IMR-90 (cell line): ENCODE data around the gene MAN1C1. TPM values are rescaled to one million over a fixed set of nuclear protein-coding genes. Genes with fewer than 3 reads are reported as not detected.

Source experiments
- ATAC-seq: fragments of 200-7000 bp; cut with Tn5 transposase; 2 replicates; pipeline ENCODE4 v1.9.1; 2020; ENCODE audit warnings: low read depth, mild to moderate bottlenecking, moderate library complexity
- BruUV-seq: library from RNA; stranded (reverse); fragments of 400-500 nt; replicated peaks from 2 replicates; lab custom pipeline; 2021; lab: Mats Ljungman, UMichigan
- CTCF ChIA-PET: fragments of 300-600 bp; formaldehyde crosslinking; extraction: SDS; loops from one replicate; lab custom pipeline; 2021; ENCODE audit warnings: antibody characterized with exemption; lab: Yijun Ruan, JAX
- POLR2A ChIA-PET: fragments of 300-600 bp; sonication (Branson Sonifier 250); formaldehyde crosslinking; loops from one replicate; lab custom pipeline; 2022; ENCODE audit warnings: antibody characterized with exemption; ENCODE audit not compliant: unreplicated experiment; lab: Charles Lee
- DNase-seq: peaks from one replicate; pipeline ENCODE4 v3.0.0; 2013
- H2AFZ ChIP-seq: replicated peaks from 2 replicates; pipeline ENCODE3; 2013; ENCODE audit warnings: low read length, mild to moderate bottlenecking; ENCODE audit not compliant: poor library complexity
- H2AK5ac ChIP-seq: 2 replicates; pipeline ENCODE4 v1.6.1; 2013; ENCODE audit warnings: low read depth, low read length, inconsistent platforms
- H2AK9ac ChIP-seq: replicated peaks from 2 replicates; pipeline ENCODE3; 2013; ENCODE audit warnings: mild to moderate bottlenecking, low read depth, low read length, moderate library complexity; ENCODE audit not compliant: poor library complexity
- H2BK120ac ChIP-seq: 2 replicates; pipeline ENCODE4 v1.6.1; 2013; ENCODE audit warnings: low read depth, low read length, inconsistent platforms
- H2BK15ac ChIP-seq: 3 replicates; pipeline ENCODE4 v1.6.1; 2013; ENCODE audit warnings: low read depth, low read length, inconsistent platforms
- H2BK20ac ChIP-seq: 2 replicates; pipeline ENCODE4 v1.6.1; 2013; ENCODE audit warnings: low read depth, mild to moderate bottlenecking, inconsistent platforms, low read length, moderate library complexity
- H2BK5ac ChIP-seq: 2 replicates; pipeline ENCODE4 v1.6.1; 2013; ENCODE audit warnings: mild to moderate bottlenecking, low read depth, low read length, inconsistent platforms; ENCODE audit not compliant: poor library complexity, severe bottlenecking
- H3K14ac ChIP-seq: replicated peaks from 2 replicates; pipeline ENCODE4 v1.6.1; 2013; ENCODE audit warnings: low read depth, low read length, inconsistent platforms
- H3K18ac ChIP-seq: 2 replicates; pipeline ENCODE4 v1.6.1; 2013; ENCODE audit warnings: low read depth, low read length, control low read depth
- H3K23ac ChIP-seq: 2 replicates; pipeline ENCODE4 v1.6.1; 2013; ENCODE audit warnings: low read depth, low read length, inconsistent platforms
- H3K27ac ChIP-seq: 2 replicates; pipeline ENCODE4 v1.5.1; 2013; ENCODE audit warnings: mild to moderate bottlenecking, control low read depth, low read length; ENCODE audit not compliant: insufficient read depth
- H3K27me3 ChIP-seq: 2 replicates; pipeline ENCODE4 v1.6.1; 2013; ENCODE audit warnings: low read length; ENCODE audit not compliant: control insufficient read depth, insufficient read depth
- H3K36me3 ChIP-seq: 2 replicates; pipeline ENCODE4 v1.6.1; 2013; ENCODE audit warnings: low read length, mixed read lengths; ENCODE audit not compliant: control insufficient read depth, insufficient read depth
- H3K4ac ChIP-seq: 2 replicates; pipeline ENCODE4 v1.6.1; 2013; ENCODE audit warnings: low read depth, low read length, inconsistent platforms
- H3K4me1 ChIP-seq: 2 replicates; pipeline ENCODE4 v1.6.1; 2013; ENCODE audit warnings: low read length, mixed read lengths; ENCODE audit not compliant: control insufficient read depth, insufficient read depth
- H3K4me2 ChIP-seq: 2 replicates; pipeline ENCODE4 v1.6.1; 2013; ENCODE audit warnings: low read depth, mild to moderate bottlenecking, control low read depth, low read length, moderate library complexity
- H3K4me3 ChIP-seq: 2 replicates; pipeline ENCODE4 v1.5.1; 2013; ENCODE audit warnings: low read depth, mild to moderate bottlenecking, control low read depth, low read length, moderate library complexity; ENCODE audit not compliant: insufficient read depth
- H3K56ac ChIP-seq: 2 replicates; pipeline ENCODE4 v1.6.1; 2013; ENCODE audit warnings: low read length, inconsistent platforms; ENCODE audit not compliant: insufficient read depth; ENCODE audit errors: extremely low read depth
- H3K79me1 ChIP-seq, 2 experiments: 2 replicates each; pipeline ENCODE4 v1.6.1; 2013; ENCODE audit warnings: low read length in 2 of 2, inconsistent platforms in 1 of 2, low read depth in 1 of 2
- H3K9ac ChIP-seq: 2 replicates; pipeline ENCODE4 v1.6.1; 2013; ENCODE audit warnings: low read depth, low read length, control low read depth
- H3K9me1 ChIP-seq: 2 replicates; pipeline ENCODE4 v1.6.1; 2013; ENCODE audit warnings: low read length, inconsistent platforms; ENCODE audit not compliant: insufficient read depth
- H3K9me3 ChIP-seq: 2 replicates; pipeline ENCODE4 v1.6.1; 2013; ENCODE audit warnings: low read length; ENCODE audit not compliant: control insufficient read depth, insufficient read depth
- H4K20me1 ChIP-seq: 2 replicates; pipeline ENCODE4 v1.6.1; 2013; ENCODE audit warnings: low read length, inconsistent platforms; ENCODE audit not compliant: insufficient read depth
- H4K5ac ChIP-seq: 2 replicates; pipeline ENCODE4 v1.6.1; 2013; ENCODE audit warnings: mild to moderate bottlenecking, low read depth, low read length, control low read depth
- H4K8ac ChIP-seq, 2 experiments: 2 replicates each; pipeline ENCODE4 v1.6.1; 2013; ENCODE audit warnings: low read depth in 2 of 2, low read length in 2 of 2, control low read depth in 1 of 2, inconsistent platforms in 1 of 2
- H4K91ac ChIP-seq: 2 replicates; pipeline ENCODE4 v1.6.1; 2013; ENCODE audit warnings: low read depth, low read length, inconsistent platforms; ENCODE audit not compliant: insufficient read depth
- MAFK ChIP-seq: IDR thresholded peaks from 2 replicates; pipeline ENCODE4 v1.6.1; 2012; ENCODE audit warnings: low read depth, low read length, improper control_type of control experiment
- MXI1 ChIP-seq: IDR thresholded peaks from 2 replicates; pipeline ENCODE4 v1.6.1; 2012; ENCODE audit warnings: low read depth, mild to moderate bottlenecking, low read length, moderate library complexity, borderline replicate concordance
- WGBS, 2 experiments: methylation state at CpG; one replicate each; pipeline versions ENCODE4 v1.1.5 to v1.1.7; 2013; ENCODE audit warnings: missing lambda C conversion rate in 2 of 2; ENCODE audit not compliant: insufficient read length in 1 of 2; ENCODE audit errors: extremely low coverage in 2 of 2; 5-methylcytosine and 5-hydroxymethylcytosine counted together
- dilution Hi-C: fragments of 300-500 bp; cut with HindIII; formaldehyde crosslinking; loops from one replicate; pipeline ENCODE4 v1.14.3; 2018; ENCODE audit warnings: low sequenced_read_pairs; ENCODE audit not compliant: unreplicated experiment
- in situ Hi-C: fragments of 300-500 bp; cut with MboI; formaldehyde crosslinking; loops from 3 replicates; pipeline ENCODE4 v1.14.3; 2019; ENCODE audit warnings: low sequenced_read_pairs, inconsistent platforms, mixed read lengths
- intact Hi-C: fragments of 100-400 bp; cut with micrococcal nuclease; formaldehyde crosslinking; loops from 2 replicates; pipeline ENCODE4 v1.10.0; 2022
- polyA plus RNA-seq, 3 experiments: library from polyadenylated mRNA; depleted of rRNA; stranded (reverse); fragments of >200 nt; gene quantifications; 2 replicates each; pipeline ENCODE4 v1.2.3, GENCODE V29; 2012; ENCODE audit warnings: low replicate concordance in 1 of 3
- total RNA-seq: library from RNA; depleted of rRNA; stranded (reverse); fragments of >200 nt; gene quantifications from 2 replicates; pipeline ENCODE4 v1.2.3, GENCODE V29; 2012

Gene MAN1C1
- total and polyA plus RNA-seq, 2 of the 4 experiments (the other 2 are of a cell fraction): 3.2 to 11.3 TPM

- H2BK20ac ChIP-seq: peak overlapping the region; percentile 86
- peak overlapping the region; percentile 73 for H3K14ac ChIP-seq
- H3K23ac ChIP-seq: peak overlapping the region; percentile 67
- H4K91ac ChIP-seq: peak overlapping the region; percentile 82
- H2BK120ac ChIP-seq: peak overlapping the region; percentile 79
- peaks cover 0 to 39% of the 10 kb centered on the region in 2 experiments; a peak in 2 of 4 replicates for H3K79me1 ChIP-seq
- TF ChIP-seq MXI1 (no peak), MAFK (peak; percentile 60)
- peaks cover 49% of the 10 kb centered on the region for H3K4me1 ChIP-seq
- H2AFZ ChIP-seq: peak overlapping the region; percentile 19
- no peak overlapping the region for H2AK9ac ChIP-seq
- H3K9me3 ChIP-seq: no peaks in the 10 kb centered on the region
- intact Hi-C loops (loop anchor here (1.0 kb wide), 1 partner anchor 47 kb away; no protein-coding TSS in a partner anchor), in situ Hi-C loops (no loop called here), dilution Hi-C loops (no loop called here)
- no TSS peak for BruUV-seq
- DNase-seq: no peak
- peak overlapping the region in 1 of 2 experiments; percentile 60; a peak in 1 of 4 replicates for H4K8ac ChIP-seq
- H3K4me2 ChIP-seq: no peak overlapping the region
- CTCF ChIA-PET: interaction anchor here (1.4 kb wide), 1 partner anchor 78 kb away, joined by 3 read pairs; no protein-coding TSS in a partner anchor
- H2AK5ac ChIP-seq: peak overlapping the region; percentile 98
- H3K36me3 ChIP-seq: no peaks in the 10 kb centered on the region
- H3K4ac ChIP-seq: peak overlapping the region; percentile 76
- peaks cover 34% of the 10 kb centered on the region for H3K9me1 ChIP-seq
- POLR2A ChIA-PET: no interaction called here
- no peaks in the 10 kb centered on the region for H4K20me1 ChIP-seq
- H3K27ac ChIP-seq: peak overlapping the region; percentile 35; the same call in 1 of the 2 replicates
- ATAC-seq: no peak
- no peak overlapping the region for H3K56ac ChIP-seq
- no peak overlapping the region for H3K9ac ChIP-seq
- 87% methylated on average over 4 of the region's 10 CpGs; no CpG with 5 or more reads in 1 of the 2 experiments for WGBS, 2 experiments
- no peak overlapping the region for H3K4me3 ChIP-seq
- no peaks in the 10 kb centered on the region for H3K27me3 ChIP-seq
- H2BK15ac ChIP-seq: peak overlapping the region; percentile 88
- peak overlapping the region; percentile 59 for H3K18ac ChIP-seq
- H2BK5ac ChIP-seq: peak overlapping the region; percentile 1
- peak overlapping the region; percentile 48 for H4K5ac ChIP-seq
Measured at GRCh38 chr1:25697435-25698217, 81.0 kb downstream of the MAN1C1 start.
